Sciatic nerve (tissue), 2 donors: ENCODE data around the gene CCDC146. TPM values are rescaled to one million over a fixed set of nuclear protein-coding genes. Genes with fewer than 3 reads are reported as not detected.
"Not testable (repeated sequence)": the region's sequence is repeated elsewhere in the genome, so short reads cannot be mapped to it uniquely, and the experiment has no call there.

Source experiments
- ATAC-seq: fragments of 200-7000 bp; cut with Tn5 transposase; one replicate; pipeline ENCODE4 v1.9.1; 2020; ENCODE audit warnings: mild to moderate bottlenecking, moderate library complexity
- DNase-seq: peaks from one replicate; pipeline ENCODE4 v3.0.0-alpha.2; 2020; ENCODE audit warnings: low spot score
- intact Hi-C: fragments of 100-400 bp; cut with DNase I; formaldehyde crosslinking; loops from one replicate; pipeline ENCODE4 v1.14.2; 2022
- total RNA-seq: library from RNA; stranded (reverse); fragmentation: NEBNext Ultra II Directional; extraction: Animal tissue kit (Norgen Biotek cat#: 25700); gene quantifications from one replicate; pipeline ENCODE4 v1.2.1, GENCODE V29; 2021
- donor health status: DM: no; HTN: no; CAD: no.
- donor health status: DM: no; HTN: no; CAD: no.

The CCDC146 gene
- 26.4 TPM for total RNA-seq

GRCh38 chr7:77121860-77122681 is at the start of gene CCDC146:
TSS of gene CCDC146 (plus strand) at chr7:77122615. CDS start at chr7:77167669, 45,054 bp downstream.
- intact Hi-C loops = not testable (repeated sequence)
- peak; percentile 99 for ATAC-seq

GRCh38 chr7:77074786-77075396 is 47.5 kb upstream of the CCDC146 start:
- DNase-seq, intact Hi-C loops, ATAC-seq: not testable (repeated sequence)

More at GRCh38 chr7:77121860-77122681, at the start of gene CCDC146:
- DNase-seq = peak; percentile 97

- ATAC-seq, intact Hi-C loops, DNase-seq: not testable (repeated sequence)
Measured at GRCh38 chr7:77077060-77077459, 45.4 kb upstream of the CCDC146 start.

GRCh38 chr7:77079112-77079511 is 43.3 kb upstream of the CCDC146 start:
- DNase-seq, intact Hi-C loops, ATAC-seq: not testable (repeated sequence)

GRCh38 chr7:77079624-77080023 is 42.8 kb upstream of the CCDC146 start:
- DNase-seq, intact Hi-C loops, ATAC-seq: not testable (repeated sequence)

- intact Hi-C loops, DNase-seq, ATAC-seq: not testable (repeated sequence)
Measured at GRCh38 chr7:77080236-77080635, 42.2 kb upstream of the CCDC146 start.

GRCh38 chr7:77082192-77082591 is 40.2 kb upstream of the CCDC146 start:
- intact Hi-C loops, ATAC-seq, DNase-seq: not testable (repeated sequence)

GRCh38 chr7:77092301-77092700 is 30.1 kb upstream of the CCDC146 start:
- DNase-seq, intact Hi-C loops: not testable (repeated sequence)
- ATAC-seq = peak; percentile 62

GRCh38 chr7:77100501-77100900 is 21.9 kb upstream of the CCDC146 start:
- intact Hi-C loops, ATAC-seq, DNase-seq: not testable (repeated sequence)

GRCh38 chr7:77101187-77101586 is 21.2 kb upstream of the CCDC146 start:
- ATAC-seq = not testable (repeated sequence)

GRCh38 chr7:77102671-77103070 is 19.7 kb upstream of the CCDC146 start:
- ATAC-seq, intact Hi-C loops, DNase-seq: not testable (repeated sequence)

More at GRCh38 chr7:77101187-77101586, 21.2 kb upstream of the CCDC146 start:
- DNase-seq, intact Hi-C loops: not testable (repeated sequence)

GRCh38 chr7:77105904-77106303 is 16.5 kb upstream of the CCDC146 start:
- intact Hi-C loops, DNase-seq, ATAC-seq: not testable (repeated sequence)

GRCh38 chr7:77107659-77108058 is 14.8 kb upstream of the CCDC146 start:
- DNase-seq, ATAC-seq, intact Hi-C loops: not testable (repeated sequence)

- ATAC-seq, intact Hi-C loops, DNase-seq: not testable (repeated sequence)
Measured at GRCh38 chr7:77108362-77108761, 14.1 kb upstream of the CCDC146 start.

- intact Hi-C loops, ATAC-seq, DNase-seq: not testable (repeated sequence)
Measured at GRCh38 chr7:77112719-77113306, 9.6 kb upstream of the CCDC146 start.

- intact Hi-C loops, DNase-seq, ATAC-seq: not testable (repeated sequence)
Measured at GRCh38 chr7:77125486-77125885, 3.1 kb downstream of the CCDC146 start.

- intact Hi-C loops, ATAC-seq: not testable (repeated sequence)
- DNase-seq = peak; percentile 58
Measured at GRCh38 chr7:77127009-77127408, 4.6 kb downstream of the CCDC146 start.

- peak; percentile 76 for ATAC-seq
- DNase-seq, intact Hi-C loops: not testable (repeated sequence)
Measured at GRCh38 chr7:77128582-77129410, 6.4 kb downstream of the CCDC146 start.
